K562 (cell line): ENCODE results near the gene C1orf50. TPM values are rescaled to one million over a fixed set of nuclear protein-coding genes. Genes with fewer than 3 reads are reported as not detected.

Experiments used
- ATAC-seq: fragments of 200-7000 bp; cut with Tn5 transposase; 3 replicates; pipeline ENCODE4 v1.9.1; 2020; ENCODE audit warnings: moderate library complexity
- BruUV-seq: library from RNA; stranded (reverse); fragments of 400-500 nt; replicated peaks from 2 replicates; lab custom pipeline; 2021; lab: Mats Ljungman, UMichigan
- CTCF ChIA-PET: fragments of 300-600 bp; formaldehyde crosslinking; extraction: SDS; loops from one replicate; lab custom pipeline; 2021; ENCODE audit warnings: low intra/inter-chr PET ratio; lab: Yijun Ruan, JAX
- POLR2A ChIA-PET: fragments of 300-600, 350-650 bp; sonication (Branson Sonifier 250); formaldehyde crosslinking; extraction: SDS; loops from one replicate; lab custom pipeline; 2021; ENCODE audit warnings: antibody characterized with exemption, inconsistent platforms; lab: Yijun Ruan, JAX
- DNase-seq, 4 experiments: peaks; one replicate each; pipeline versions ENCODE4 v3.0.0 to v3.0.0-alpha.2; 2011 to 2018; ENCODE audit warnings: low spot score in 3 of 4, mixed read lengths in 3 of 4; ENCODE audit errors: extremely low read depth in 1 of 4
- FAIRE-seq: peaks from 2 replicates; lab custom pipeline; 2011; peaks lifted over from hg19 to GRCh38; lab: Jason Lieb, UNC
- H2AFZ ChIP-seq: 2 replicates; pipeline ENCODE4 v1.6.0; 2011; ENCODE audit warnings: low read depth, low read length, control low read depth, inconsistent platforms
- H3K27ac ChIP-seq: fragments of 200-600 bp; 3 replicates; pipeline ENCODE4 v1.8.0; 2011; ENCODE audit warnings: low read depth, mild to moderate bottlenecking, control low read depth, inconsistent platforms, low read length, moderate library complexity, mixed read lengths; ENCODE audit errors: extremely low read depth
- H3K27me3 ChIP-seq, 2 experiments: fragments of 300-600 bp in 1 of 2; 2 replicates in 1 of 2; 3 replicates in 1 of 2; pipeline versions ENCODE4 v1.6.0 to v1.8.0; 2011; ENCODE audit warnings: inconsistent platforms in 2 of 2, low read length in 2 of 2, mild to moderate bottlenecking in 1 of 2, mixed read lengths in 1 of 2, moderate library complexity in 1 of 2; ENCODE audit not compliant: control insufficient read depth in 2 of 2, insufficient read depth in 2 of 2
- H3K36me3 ChIP-seq: fragments of 300-600 bp; 3 replicates; pipeline ENCODE4 v1.8.0; 2011; ENCODE audit warnings: mild to moderate bottlenecking, low read length, inconsistent platforms; ENCODE audit not compliant: control insufficient read depth, insufficient read depth
- H3K4me1 ChIP-seq, 2 experiments: fragments of 200-600 bp in 1 of 2; replicated peaks in 1 of 2; 2 replicates in 1 of 2; 3 replicates in 1 of 2; pipeline versions ENCODE4 v1.5.1 to v1.8.0; 2011; ENCODE audit warnings: inconsistent platforms in 2 of 2, low read length in 2 of 2, mild to moderate bottlenecking in 1 of 2, mixed read lengths in 1 of 2, moderate library complexity in 1 of 2; ENCODE audit not compliant: control insufficient read depth in 2 of 2, insufficient read depth in 2 of 2
- H3K4me2 ChIP-seq: 2 replicates; pipeline ENCODE4 v1.6.1; 2011; ENCODE audit warnings: low read length, control low read depth, inconsistent platforms, mixed read lengths; ENCODE audit not compliant: insufficient read depth
- H3K4me3 ChIP-seq: fragments of 200-600 bp; sonication (generic), shearing (Covaris generic); 2 replicates; pipeline ENCODE4 v1.5.1; 2016; ENCODE audit warnings: control low read depth, inconsistent platforms
- H3K79me2 ChIP-seq: fragments of 200-600 bp; 3 replicates; pipeline ENCODE4 v1.8.0; 2011; ENCODE audit warnings: low read length, inconsistent platforms; ENCODE audit not compliant: control insufficient read depth, insufficient read depth
- H3K9ac ChIP-seq, 2 experiments: 2 replicates each; pipeline versions ENCODE4 v1.6.0 to v1.6.1; 2011; ENCODE audit warnings: low read depth in 2 of 2, low read length in 2 of 2, control low read depth in 1 of 2, inconsistent platforms in 1 of 2, mild to moderate bottlenecking in 1 of 2, mixed read lengths in 1 of 2; ENCODE audit not compliant: insufficient read depth in 1 of 2
- H3K9me1 ChIP-seq: one replicate; pipeline ENCODE4 v1.6.0; 2011; ENCODE audit warnings: inconsistent platforms, mild to moderate bottlenecking, low read length, moderate library complexity; ENCODE audit not compliant: control insufficient read depth, insufficient read depth
- H3K9me3 ChIP-seq: replicated peaks from 2 replicates; pipeline ENCODE4 v1.5.1; 2011; ENCODE audit warnings: low read depth, low read length, inconsistent platforms; ENCODE audit not compliant: control insufficient read depth, insufficient read depth
- H4K20me1 ChIP-seq: replicated peaks from 2 replicates; pipeline ENCODE4 v1.6.1; 2011; ENCODE audit warnings: low read length, inconsistent platforms, mixed read lengths; ENCODE audit not compliant: control insufficient read depth, insufficient read depth
- BDP1 ChIP-seq: IDR thresholded peaks from 3 replicates; pipeline ENCODE4 v1.6.1; 2011; ENCODE audit not compliant: insufficient read length, insufficient read depth
- BRF1 ChIP-seq: IDR thresholded peaks from 3 replicates; pipeline ENCODE4 v1.6.1; 2011; ENCODE audit warnings: borderline replicate concordance, mild to moderate bottlenecking; ENCODE audit not compliant: insufficient read length; ENCODE audit errors: extremely low read depth
- ZKSCAN1 ChIP-seq: fragments of 150-350 bp; IDR thresholded peaks from 2 replicates; pipeline ENCODE4 v1.6.1; 2016; ENCODE audit warnings: low read depth, low read length
- ZKSCAN3 ChIP-seq: fragments of 250-450 bp; sonication (Bioruptor Pico); IDR thresholded peaks from 2 replicates; pipeline ENCODE4 v1.4.0; 2020
- ZNF79 ChIP-seq: fragments of 250-450 bp; sonication (Bioruptor Pico); IDR thresholded peaks from 2 replicates; pipeline ENCODE4 v1.4.0; 2020; ENCODE audit warnings: low read depth, mild to moderate bottlenecking, moderate library complexity
- WGBS: fragments of 100-300 bp; shearing (Covaris generic); methylation state at CpG from one replicate; pipeline ENCODE4 v1.1.6; 2016; ENCODE audit warnings: low coverage, mixed read lengths; ENCODE audit not compliant: insufficient coverage; ENCODE audit errors: missing lambda C conversion rate; 5-methylcytosine and 5-hydroxymethylcytosine counted together
- in situ Hi-C: fragments of 300-500 bp; cut with MboI; formaldehyde crosslinking; loops from 4 replicates; pipeline ENCODE4 v1.15.0; 2018; ENCODE audit warnings: inconsistent platforms, mixed read lengths
- intact Hi-C: fragments of 100-400 bp; cut with micrococcal nuclease; formaldehyde crosslinking; loops from 2 replicates; pipeline ENCODE4 v1.14.2; 2022
- polyA plus RNA-seq, 8 experiments: library from polyadenylated mRNA; depleted of rRNA in 4 of 8; stranded (reverse) in 5 of 8; unstranded in 3 of 8; fragments of >200 nt; fragmentation: Nextera tagmentation in 2 of 8; fragmentation: Illumina TruSeq in 1 of 8; extraction: Ambion mirVana in 2 of 8; extraction: Trizol in 1 of 8; gene quantifications; 2 replicates each; pipeline versions ENCODE4 v1.2.1 to v1.2.3, GENCODE V29; 2011 to 2014; ENCODE audit warnings: inconsistent platforms in 1 of 8, missing spikeins in 1 of 8
- total RNA-seq, 7 experiments: library from RNA; depleted of rRNA in 6 of 7; stranded (reverse); fragments of >200 nt in 6 of 7; fragmentation: Illumina TruSeq in 2 of 7; extraction: Trizol in 2 of 7; gene quantifications; 2 replicates each; pipeline versions ENCODE4 v1.2.1 to v1.2.3, GENCODE V29; 2011 to 2021; ENCODE audit warnings: low replicate concordance in 1 of 7
- TF ChIP-seq, protein P1 (sequence below): fragments of 450-650 bp; IDR thresholded peaks from 2 replicates; pipeline ENCODE4 v1.6.1; 2017; ENCODE audit warnings: mild to moderate bottlenecking, moderate library complexity
- TF ChIP-seq, protein P2 (sequence below): fragments of 450-650 bp; IDR thresholded peaks from 2 replicates; pipeline ENCODE4 v1.6.1; 2018; ENCODE audit warnings: mild to moderate bottlenecking, low read depth; ENCODE audit not compliant: partially characterized antibody

Gene C1orf50
- total and polyA plus RNA-seq, 9 of the 15 experiments (the other 6 are each of a cell fraction or from before 2014, with no cell fraction given) = 0.55 to 13.9 (median 5.2) TPM

DNA sequence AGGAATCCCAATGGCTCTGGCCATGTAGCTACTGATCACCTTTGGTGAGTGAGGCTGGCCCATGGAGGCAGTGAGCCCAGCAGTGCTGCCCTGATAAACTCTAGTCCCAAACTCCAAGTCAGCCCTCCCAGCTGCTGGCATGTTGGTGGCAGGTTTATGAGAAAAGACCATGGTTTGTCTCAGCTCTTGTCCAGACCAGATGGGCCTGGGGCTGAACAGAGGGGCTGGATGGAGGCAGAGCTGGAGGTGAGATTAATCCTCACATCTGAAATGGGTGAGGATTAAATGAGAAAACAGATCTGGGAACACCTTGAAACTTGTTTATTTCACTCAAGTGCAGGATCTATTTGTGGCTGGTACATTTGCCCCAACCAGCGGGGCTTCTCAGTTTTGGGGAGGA, 21.0 kb downstream of the C1orf50 start:
- FAIRE-seq = no peak
- no peak for DNase-seq
- H3K4me2 ChIP-seq = no peak overlapping the region
- POLR2A ChIA-PET = interaction anchor here (0.8 to 1.0 kb wide), 3 partner anchors 10 to 15 kb away, joined by 3 read pairs; no protein-coding TSS in a partner anchor
- no peak overlapping the region for H3K27ac ChIP-seq
- no peaks in the 10 kb centered on the region for H4K20me1 ChIP-seq
- H3K4me3 ChIP-seq = no peak overlapping the region
- H3K36me3 ChIP-seq = peaks cover 7% of the 10 kb centered on the region; the same call in 2 of the 3 replicates
- WGBS = 100% methylated on average over 1 of the region's 1 CpG
- in situ Hi-C loops = no loop called here
- H3K9me3 ChIP-seq = no peaks in the 10 kb centered on the region
- CTCF ChIA-PET = no interaction called here
- no peaks in the 10 kb centered on the region for H3K27me3 ChIP-seq
- ATAC-seq = no peak
- intact Hi-C loops = no loop called here
- H3K9ac ChIP-seq = peak overlapping the region in 1 of 2 experiments; percentile 65; a peak in 1 of 4 replicates
- no peak overlapping the region for H2AFZ ChIP-seq
- H3K79me2 ChIP-seq = no peaks in the 10 kb centered on the region
- BruUV-seq = no TSS peak
- peaks cover 0 to 19% of the 10 kb centered on the region in 2 experiments; a peak in 3 of 5 replicates for H3K4me1 ChIP-seq
- no peak for TF ChIP-seq BDP1
- no peak for TF ChIP-seq ZKSCAN3 (CRISPR knock-in tag)
- TF ChIP-seq ZNF79 (CRISPR knock-in tag) = no peak
- no peak for TF ChIP-seq ZKSCAN1
- TF ChIP-seq BRF1 = no peak
- TF ChIP-seq, protein P1, sequence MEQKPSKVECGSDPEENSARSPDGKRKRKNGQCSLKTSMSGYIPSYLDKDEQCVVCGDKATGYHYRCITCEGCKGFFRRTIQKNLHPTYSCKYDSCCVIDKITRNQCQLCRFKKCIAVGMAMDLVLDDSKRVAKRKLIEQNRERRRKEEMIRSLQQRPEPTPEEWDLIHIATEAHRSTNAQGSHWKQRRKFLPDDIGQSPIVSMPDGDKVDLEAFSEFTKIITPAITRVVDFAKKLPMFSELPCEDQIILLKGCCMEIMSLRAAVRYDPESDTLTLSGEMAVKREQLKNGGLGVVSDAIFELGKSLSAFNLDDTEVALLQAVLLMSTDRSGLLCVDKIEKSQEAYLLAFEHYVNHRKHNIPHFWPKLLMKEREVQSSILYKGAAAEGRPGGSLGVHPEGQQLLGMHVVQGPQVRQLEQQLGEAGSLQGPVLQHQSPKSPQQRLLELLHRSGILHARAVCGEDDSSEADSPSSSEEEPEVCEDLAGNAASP = no peak
- TF ChIP-seq, protein P2, sequence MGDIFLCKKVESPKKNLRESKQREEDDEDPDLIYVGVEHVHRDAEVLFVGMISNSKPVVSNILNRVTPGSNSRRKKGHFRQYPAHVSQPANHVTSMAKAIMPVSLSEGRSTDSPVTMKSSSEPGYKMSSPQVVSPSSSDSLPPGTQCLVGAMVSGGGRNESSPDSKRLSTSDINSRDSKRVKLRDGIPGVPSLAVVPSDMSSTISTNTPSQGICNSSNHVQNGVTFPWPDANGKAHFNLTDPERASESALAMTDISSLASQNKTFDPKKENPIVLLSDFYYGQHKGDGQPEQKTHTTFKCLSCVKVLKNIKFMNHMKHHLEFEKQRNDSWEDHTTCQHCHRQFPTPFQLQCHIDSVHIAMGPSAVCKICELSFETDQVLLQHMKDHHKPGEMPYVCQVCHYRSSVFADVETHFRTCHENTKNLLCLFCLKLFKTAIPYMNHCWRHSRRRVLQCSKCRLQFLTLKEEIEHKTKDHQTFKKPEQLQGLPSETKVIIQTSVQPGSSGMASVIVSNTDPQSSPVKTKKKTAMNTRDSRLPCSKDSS = no peak
- H3K9me1 ChIP-seq = no peaks in the 10 kb centered on the region
